Fibroblast of the aortic adventitia (primary cell): ENCODE measurements around the gene NUDT1. TPM values are rescaled to one million over a fixed set of nuclear protein-coding genes. Genes with fewer than 3 reads are reported as not detected.

Experiments used
- DNase-seq: peaks from one replicate; pipeline ENCODE4 v3.0.0-alpha.2; 2010; ENCODE audit warnings: low read depth
- H3K4me3 ChIP-seq: 2 replicates; pipeline ENCODE4 v1.5.1; 2011; ENCODE audit warnings: low read depth, mild to moderate bottlenecking, control low read depth, low read length, moderate library complexity
- CTCF ChIP-seq: IDR thresholded peaks from 2 replicates; pipeline ENCODE4 v1.5.1; 2011; ENCODE audit warnings: mild to moderate bottlenecking, low read length, control low read depth, inconsistent platforms; ENCODE audit not compliant: insufficient read depth
- total RNA-seq: library from RNA; depleted of rRNA; stranded (reverse); fragments of >200 nt; gene quantifications from 2 replicates; pipeline ENCODE4 v1.2.3, GENCODE V29; 2012; ENCODE audit warnings: low replicate concordance

NUDT1 gene
- total RNA-seq, 1 donor = 16.3 TPM

GRCh38 chr7:2256306-2257045 is 14.4 kb downstream of the NUDT1 start:
- no peak for TF ChIP-seq CTCF
- no peak for DNase-seq
- no peak overlapping the region for H3K4me3 ChIP-seq

DNA sequence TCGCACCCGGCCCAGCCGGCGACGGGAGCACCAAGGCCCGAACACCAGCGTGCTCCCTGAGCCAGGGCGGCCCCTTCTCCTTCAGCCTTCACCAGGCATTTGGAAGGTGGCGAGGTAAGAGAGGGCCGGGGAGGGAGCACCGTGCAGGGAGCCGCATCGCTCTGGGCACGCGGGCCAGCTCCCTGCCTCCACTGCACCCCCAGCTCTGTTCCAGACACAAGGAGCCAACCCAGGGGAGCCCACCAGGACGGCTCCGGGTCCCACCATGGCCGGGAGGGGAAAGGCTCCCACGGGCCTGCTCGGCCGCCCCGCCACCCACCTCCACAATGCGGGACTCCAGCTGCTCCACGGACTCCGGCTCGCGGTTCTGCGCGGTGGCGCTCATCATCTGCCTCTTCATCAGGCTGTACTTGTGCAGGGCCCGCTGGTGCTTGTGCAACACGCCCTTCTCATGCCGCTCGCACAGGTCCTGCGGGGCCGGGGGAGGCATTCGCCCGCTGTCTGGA is 15.1 kb downstream of the NUDT1 start:
- no peak for DNase-seq
- no peak for TF ChIP-seq CTCF
- H3K4me3 ChIP-seq = no peak overlapping the region

GRCh38 chr7:2257651-2258050 is 15.6 kb downstream of the NUDT1 start:
- no peak for TF ChIP-seq CTCF
- DNase-seq = no peak
- H3K4me3 ChIP-seq = no peak overlapping the region

GRCh38 chr7:2258661-2259365 is 16.8 kb downstream of the NUDT1 start:
- TF ChIP-seq CTCF = no peak
- DNase-seq = no peak
- H3K4me3 ChIP-seq = no peak overlapping the region

DNA sequence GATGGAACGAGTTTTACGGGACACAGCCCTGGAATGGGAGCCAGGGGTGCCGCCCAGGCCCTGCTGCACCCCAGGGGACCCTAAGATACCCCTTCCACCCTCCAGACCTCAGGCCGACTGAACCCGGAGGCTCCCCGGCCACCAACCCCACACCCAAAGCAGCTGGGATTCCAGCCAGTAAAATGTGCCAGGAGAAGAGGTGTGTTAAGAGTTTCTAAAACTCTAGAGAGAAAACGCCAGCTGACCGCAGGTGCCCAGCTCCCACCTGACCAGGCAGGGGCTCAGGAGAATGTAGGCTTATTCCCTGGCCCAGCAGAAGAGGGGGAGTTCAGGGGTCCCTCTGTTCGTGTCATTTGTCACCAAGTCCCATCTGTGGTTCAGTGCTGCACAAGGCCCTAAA is 17.5 kb downstream of the NUDT1 start:
- DNase-seq = no peak
- no peak overlapping the region for H3K4me3 ChIP-seq

DNA sequence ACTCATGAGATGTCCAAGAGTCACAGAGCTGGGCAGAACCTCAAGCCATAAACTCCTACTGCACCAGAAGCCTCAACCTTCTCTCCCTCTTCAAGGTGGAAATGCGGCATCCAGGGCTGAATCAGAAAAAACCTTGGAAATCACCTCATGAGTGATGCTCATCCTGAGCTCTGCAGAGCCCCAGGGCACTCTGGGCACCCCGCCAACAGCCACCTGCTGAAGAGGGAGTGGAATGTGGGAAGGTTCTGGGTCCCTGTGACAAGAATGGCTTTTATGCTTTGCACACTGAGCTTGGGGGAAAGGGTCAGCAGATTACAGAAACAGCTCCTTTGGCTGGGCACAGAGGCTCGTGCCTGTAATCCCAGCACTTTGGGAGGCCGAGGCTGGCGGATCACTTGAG is 18.8 kb downstream of the NUDT1 start:
- no peak overlapping the region for H3K4me3 ChIP-seq
- DNase-seq = no peak

More for the DNA sequence above, 17.5 kb downstream of the NUDT1 start:
- no peak for TF ChIP-seq CTCF

More for the DNA sequence above, 18.8 kb downstream of the NUDT1 start:
- TF ChIP-seq CTCF = no peak
